A549 (cell line): ENCODE measurements around the gene CPEB4. TPM values are rescaled to one million over a fixed set of nuclear protein-coding genes. Genes with fewer than 3 reads are reported as not detected.

ENCODE experiments used
- ATAC-seq, 2 experiments: fragments of 200-7000 bp in 1 of 2; fragments of >200 bp in 1 of 2; cut with Nextera tagmentation in 1 of 2; cut with Tn5 transposase in 1 of 2; 3 replicates each; pipeline versions ENCODE4 v1.8.0 to v1.9.1; 2018 to 2020; ENCODE audit warnings: mild to moderate bottlenecking in 1 of 2, moderate library complexity in 1 of 2
- CTCF ChIA-PET: fragments of 300-600 bp; sonication (Branson Sonifier 250); formaldehyde crosslinking; extraction: SDS; loops from one replicate; lab custom pipeline; 2021; ENCODE audit warnings: antibody characterized with exemption, inconsistent platforms; lab: Yijun Ruan, JAX
- POLR2A ChIA-PET: fragments of 350-600 bp; formaldehyde crosslinking; extraction: SDS; loops from one replicate; lab custom pipeline; 2021; ENCODE audit warnings: antibody characterized with exemption, inconsistent platforms; lab: Yijun Ruan, JAX
- DNase-seq, 2 experiments: peaks; one replicate each; pipeline versions ENCODE4 v3.0.0 to v3.0.0-alpha.2; 2011 to 2016; ENCODE audit warnings: low read depth in 1 of 2, low spot score in 1 of 2
- FAIRE-seq: peaks from 2 replicates; lab custom pipeline; 2011; peaks lifted over from hg19 to GRCh38; lab: Jason Lieb, UNC
- H3K27ac ChIP-seq, 2 experiments: fragments of >200 bp; sonication (Bioruptor Twin); formaldehyde crosslinking; 3 replicates each; pipeline ENCODE4 v1.5.1; 2016 to 2017
- H3K4me1 ChIP-seq: fragments of >200 bp; sonication (Bioruptor Twin); formaldehyde crosslinking; 3 replicates; pipeline ENCODE4 v1.6.1; 2016
- H3K4me2 ChIP-seq: fragments of >200 bp; sonication (Bioruptor Twin); formaldehyde crosslinking; 3 replicates; pipeline ENCODE4 v1.6.1; 2016
- H3K4me3 ChIP-seq: fragments of >200 bp; sonication (Bioruptor Twin); formaldehyde crosslinking; 3 replicates; pipeline ENCODE4 v1.5.1; 2016
- H3K9me3 ChIP-seq: fragments of >200 bp; sonication (Bioruptor Twin); formaldehyde crosslinking; 3 replicates; pipeline ENCODE4 v1.6.1; 2016
- BCL3 ChIP-seq: fragments of >200 bp; sonication (Bioruptor Twin); formaldehyde crosslinking; IDR thresholded peaks from 3 replicates; pipeline ENCODE4 v1.6.1; 2016
- CBX2 ChIP-seq: fragments of 200-600 bp; sonication (generic); IDR thresholded peaks from 2 replicates; pipeline ENCODE4 v1.6.1; 2016; ENCODE audit warnings: low read depth, mild to moderate bottlenecking, borderline replicate concordance
- CHD4 ChIP-seq: fragments of 200-600 bp; sonication (generic); IDR thresholded peaks from 2 replicates; pipeline ENCODE4 v1.6.1; 2016; ENCODE audit warnings: antibody characterized with exemption, mild to moderate bottlenecking, borderline replicate concordance
- CTCF ChIP-seq: fragments of >200 bp; sonication (Bioruptor Twin); formaldehyde crosslinking; IDR thresholded peaks from 3 replicates; pipeline ENCODE4 v1.5.1; 2016
- EP300 ChIP-seq, 2 experiments: fragments of >200 bp; sonication (Bioruptor Twin); formaldehyde crosslinking; IDR thresholded peaks; 2 replicates in 1 of 2; 3 replicates in 1 of 2; pipeline ENCODE4 v1.6.1; 2016 to 2017
- FOSB ChIP-seq: fragments of 250-450 bp; sonication (Bioruptor Pico); IDR thresholded peaks from 2 replicates; pipeline ENCODE4 v1.5.0; 2020; ENCODE audit warnings: mild to moderate bottlenecking, moderate library complexity
- FOSL2 ChIP-seq, 2 experiments: fragments of 450-650 bp in 1 of 2; fragments of >200 bp in 1 of 2; sonication (Bioruptor Twin) in 1 of 2; formaldehyde crosslinking; IDR thresholded peaks; 2 replicates each; pipeline versions ENCODE4 v1.5.0 to v1.6.1; 2016 to 2020; ENCODE audit warnings: mild to moderate bottlenecking in 1 of 2, moderate library complexity in 1 of 2
- HES2 ChIP-seq: fragments of >200 bp; sonication (Bioruptor Twin); formaldehyde crosslinking; IDR thresholded peaks from 2 replicates; pipeline ENCODE4 v1.6.1; 2016
- HEYL ChIP-seq: fragments of 250-450 bp; sonication (Bioruptor Pico); IDR thresholded peaks from 2 replicates; pipeline ENCODE4 v1.8.0; 2021; ENCODE audit warnings: mild to moderate bottlenecking, moderate library complexity
- HOXB13 ChIP-seq: fragments of 250-450 bp; sonication (Bioruptor Pico); IDR thresholded peaks from 2 replicates; pipeline ENCODE4 v1.5.0; 2020; ENCODE audit warnings: low read depth, mild to moderate bottlenecking, moderate library complexity
- JUN ChIP-seq, 2 experiments: fragments of >200 bp; sonication (Bioruptor Twin); formaldehyde crosslinking; IDR thresholded peaks; 2 replicates in 1 of 2; 3 replicates in 1 of 2; pipeline ENCODE4 v1.6.1; 2016 to 2017
- MAZ ChIP-seq: fragments of 150-350 bp; IDR thresholded peaks from 2 replicates; pipeline ENCODE4 v1.6.1; 2014; ENCODE audit warnings: antibody characterized with exemption, low read depth, low read length, borderline replicate concordance
- NPAS2 ChIP-seq: fragments of 250-450 bp; sonication (Bioruptor Pico); IDR thresholded peaks from 2 replicates; pipeline ENCODE4 v1.8.0; 2022; ENCODE audit warnings: mild to moderate bottlenecking, moderate library complexity, borderline replicate concordance
- PHF8 ChIP-seq: fragments of 200-600 bp; sonication (generic); IDR thresholded peaks from 2 replicates; pipeline ENCODE4 v1.6.1; 2016; ENCODE audit warnings: low read depth, mild to moderate bottlenecking, antibody characterized with exemption, moderate library complexity, borderline replicate concordance
- RCOR1 ChIP-seq: fragments of 150-350 bp; IDR thresholded peaks from 2 replicates; pipeline ENCODE4 v1.6.1; 2014; ENCODE audit warnings: antibody characterized with exemption, low read length, low read depth
- REST ChIP-seq: fragments of 200-600 bp; sonication (generic); IDR thresholded peaks from 2 replicates; pipeline ENCODE4 v1.6.1; 2016; ENCODE audit warnings: antibody characterized with exemption, mild to moderate bottlenecking, moderate library complexity
- TFCP2L1 ChIP-seq: fragments of 250-450 bp; sonication (Bioruptor Pico); IDR thresholded peaks from 2 replicates; pipeline ENCODE4 v1.5.0; 2021; ENCODE audit warnings: mild to moderate bottlenecking
- TP53 ChIP-seq: fragments of 250-450 bp; sonication (Bioruptor Pico); IDR thresholded peaks from 2 replicates; pipeline ENCODE4 v1.5.0; 2021; ENCODE audit warnings: mild to moderate bottlenecking, moderate library complexity
- ZC3H11A ChIP-seq: fragments of 450-650 bp; IDR thresholded peaks from 2 replicates; pipeline ENCODE4 v1.6.1; 2014; ENCODE audit warnings: antibody characterized with exemption, mild to moderate bottlenecking
- ZFP36 ChIP-seq: fragments of 450-650 bp; IDR thresholded peaks from 2 replicates; pipeline ENCODE4 v1.6.1; 2014; ENCODE audit warnings: borderline replicate concordance; ENCODE audit not compliant: partially characterized antibody
- ZNF302 ChIP-seq: fragments of 250-450 bp; sonication (Bioruptor Pico); IDR thresholded peaks from 2 replicates; pipeline ENCODE4 v1.9.0; 2021; ENCODE audit warnings: inconsistent platforms, mild to moderate bottlenecking, moderate library complexity
- ZSCAN20 ChIP-seq: fragments of 250-450 bp; sonication (Bioruptor Pico); IDR thresholded peaks from 2 replicates; pipeline ENCODE4 v1.8.0; 2022; ENCODE audit warnings: mild to moderate bottlenecking, moderate library complexity
- WGBS: methylation state at CpG from one replicate; pipeline ENCODE4 v1.1.6; 2017; ENCODE audit errors: missing lambda C conversion rate; 5-methylcytosine and 5-hydroxymethylcytosine counted together
- polyA plus RNA-seq, 4 experiments: library from polyadenylated mRNA; depleted of rRNA in 3 of 4; stranded (reverse); fragments of >200 nt; fragmentation: RNase III in 1 of 4; extraction: RNeasy Plus Mini Kit Qiagen cat#74134 plus additional on column Dnase treatment in 1 of 4; gene quantifications; 2 replicates in 3 of 4; 3 replicates in 1 of 4; pipeline ENCODE4 v1.2.3, GENCODE V29; 2011 to 2017

The CPEB4 gene
- polyA plus RNA-seq, 2 of the 4 experiments (the other 2 are of a cell fraction) = 11.4 to 50.0 TPM

GRCh38 chr5:173903396-173904140, 15.4 kb downstream of the CPEB4 start:
- FAIRE-seq (no peak), DNase-seq (no peak), ATAC-seq (no peak)
- Histone ChIP-seq H3K9me3 (no peaks in the 10 kb centered on the region), H3K4me2 (no peak overlapping the region), H3K4me3 (no peak overlapping the region), H3K27ac (no peak overlapping the region), H3K4me1 (peaks cover 46% of the 10 kb centered on the region)
- WGBS = 76% methylated on average over 5 of the region's 5 CpGs
- ChIA-PET POLR2A (no interaction called here), CTCF (interaction anchor here (0.9 to 1.7 kb wide), 2 partner anchors 13 to 288 kb away, joined by 3 to 4 read pairs; no protein-coding TSS in a partner anchor)
- TF ChIP-seq HES2 = no peak
- no peak for TF ChIP-seq TFCP2L1 (CRISPR knock-in tag)
- TF ChIP-seq TP53 (CRISPR knock-in tag) = no peak
- TF ChIP-seq HEYL (CRISPR knock-in tag) = no peak
- no peak for TF ChIP-seq ZNF302 (CRISPR knock-in tag)
- no peak for TF ChIP-seq CTCF
- no peak for TF ChIP-seq ZFP36
- TF ChIP-seq CBX2 = no peak
- no peak for TF ChIP-seq EP300 (IDR thresholded peaks at IDR 0.05)
- TF ChIP-seq REST = no peak
- no peak for TF ChIP-seq MAZ
- no peak for TF ChIP-seq BCL3
- no peak for TF ChIP-seq FOSB (CRISPR knock-in tag)

- ATAC-seq = no peak
- H3K4me2 ChIP-seq = no peak overlapping the region
- CTCF ChIA-PET = interaction anchor here (0.9 to 1.7 kb wide), 2 partner anchors 13 to 288 kb away, joined by 3 to 4 read pairs; no protein-coding TSS in a partner anchor
- TF ChIP-seq HEYL (CRISPR knock-in tag) = no peak
- no peak for TF ChIP-seq RCOR1
- no peak for TF ChIP-seq FOSL2 (IDR thresholded peaks at IDR 0.05)
- no peak for TF ChIP-seq FOSL2 (CRISPR knock-in tag; IDR thresholded peaks at IDR 0.05)
- no peak for TF ChIP-seq NPAS2 (CRISPR knock-in tag)
- no peak for TF ChIP-seq FOSB (CRISPR knock-in tag)
- TF ChIP-seq BCL3 = no peak
- no peak for TF ChIP-seq ZSCAN20
- TF ChIP-seq PHF8 = no peak
- TF ChIP-seq CHD4 = no peak
- TF ChIP-seq CBX2 = no peak
- no peak for TF ChIP-seq ZFP36
- TF ChIP-seq ZC3H11A = no peak
- no peak for TF ChIP-seq HOXB13 (CRISPR knock-in tag)
- no peak for TF ChIP-seq TFCP2L1 (CRISPR knock-in tag)
- TF ChIP-seq JUN (IDR thresholded peaks at IDR 0.05) = no peak
- TF ChIP-seq CTCF = no peak
- no peak for TF ChIP-seq TP53 (CRISPR knock-in tag)
- TF ChIP-seq, all 56 proteins: peak for 0
- Histone ChIP-seq H3K9me3 (no peaks in the 10 kb centered on the region), H3K4me3 (no peak overlapping the region), H3K27ac (no peak overlapping the region), H3K4me1 (peaks cover 52% of the 10 kb centered on the region)
- no peak for DNase-seq
- WGBS = 66% methylated on average over 1 of the region's 1 CpG
- POLR2A ChIA-PET = no interaction called here
- no peak for FAIRE-seq
These were observed 16.0 kb downstream of the CPEB4 start for GRCh38 chr5:173904151-173904550.
